Upper lobe of left lung (tissue), 4 donors: ENCODE measurements around the gene C1orf159.

Experiments used
- CTCF ChIP-seq, 6 experiments: fragments of 450-650 bp in 4 of 6; fragments of 200-600 bp in 2 of 6; sonication (generic) in 2 of 6; IDR thresholded peaks; one replicate each; pipeline ENCODE4 v1.5.1; 2016 to 2019; ENCODE audit warnings: antibody characterized with exemption in 6 of 6
- EP300 ChIP-seq, 4 donors: sonication (generic); formaldehyde crosslinking; IDR thresholded peaks; one replicate each; pipeline ENCODE4 v1.5.1; 2017; ENCODE audit warnings: antibody characterized with exemption in 4 of 4, control low read depth in 2 of 4

- TF ChIP-seq CTCF (IDR thresholded peaks at IDR 0.05), result no peak
- no peak for TF ChIP-seq EP300 (IDR thresholded peaks at IDR 0.05)
These were observed 3.5 kb downstream of the C1orf159 start for GRCh38 chr1:1112237-1112985.
